Spleen (tissue), 11 donors: ENCODE data around the gene GFER. TPM values are rescaled to one million over a fixed set of nuclear protein-coding genes. Genes with fewer than 3 reads are reported as not detected.

Experiments
- DNase-seq: peaks from one replicate; pipeline ENCODE4 v3.0.0-alpha.2; 2020
- H3K27ac ChIP-seq, 8 donors: fragments of 200-600 bp; sonication (generic) in 7 of 8; 1 replicate in 4 of 8; 2 replicates in 4 of 8; pipeline versions ENCODE4 v1.5.0 to v1.8.0; 2016 to 2021; ENCODE audit warnings: inconsistent platforms in 4 of 8, mild to moderate bottlenecking in 4 of 8, moderate library complexity in 1 of 8
- H3K27me3 ChIP-seq, 7 donors: fragments of 200-600 bp; sonication (generic) in 6 of 7; replicated peaks in 1 of 7; 1 replicate in 4 of 7; 2 replicates in 3 of 7; pipeline versions ENCODE4 v1.5.0 to v1.8.0; 2016 to 2021; ENCODE audit warnings: inconsistent platforms in 3 of 7, mild to moderate bottlenecking in 1 of 7
- H3K36me3 ChIP-seq, 6 donors: fragments of 200-600 bp; sonication (generic) in 5 of 6; 1 replicate in 4 of 6; 2 replicates in 2 of 6; pipeline versions ENCODE4 v1.5.0 to v1.8.0; 2016 to 2021; ENCODE audit warnings: inconsistent platforms in 2 of 6
- H3K4me1 ChIP-seq, 6 donors: fragments of 200-600 bp; sonication (generic) in 5 of 6; 1 replicate in 3 of 6; 2 replicates in 3 of 6; pipeline versions ENCODE4 v1.5.0 to v1.8.0; 2016 to 2021; ENCODE audit warnings: inconsistent platforms in 3 of 6
- H3K4me3 ChIP-seq, 8 donors: fragments of 200-600 bp; sonication (generic) in 7 of 8; 1 replicate in 4 of 8; 2 replicates in 4 of 8; pipeline versions ENCODE4 v1.5.0 to v1.8.0; 2016 to 2021; ENCODE audit warnings: inconsistent platforms in 4 of 8, mild to moderate bottlenecking in 4 of 8, moderate library complexity in 2 of 8
- H3K9me3 ChIP-seq, 8 donors: fragments of 200-600 bp; sonication (generic) in 7 of 8; 1 replicate in 4 of 8; 2 replicates in 4 of 8; pipeline versions ENCODE4 v1.5.0 to v1.8.0; 2016 to 2021; ENCODE audit warnings: inconsistent platforms in 4 of 8
- POLR2A ChIP-seq, 3 donors: fragments of 450-650 bp; IDR thresholded peaks; one replicate each; pipeline ENCODE4 v1.5.1; 2017; ENCODE audit warnings: antibody characterized with exemption in 3 of 3, mild to moderate bottlenecking in 1 of 3
- POLR2AphosphoS5 ChIP-seq, 3 donors: sonication (generic); formaldehyde crosslinking; IDR thresholded peaks; one replicate each; pipeline ENCODE4 v1.5.1; 2017; ENCODE audit warnings: antibody characterized with exemption in 3 of 3
- WGBS, 5 donors: extraction: QIAGEN DNeasy Blood & Tissue Kit in 3 of 5; methylation state at CpG; one replicate each; pipeline versions ENCODE4 v1.1.5 to v1.1.7; 2013 to 2018; 5-methylcytosine and 5-hydroxymethylcytosine counted together
- intact Hi-C: fragments of 100-400 bp; cut with DNase I; formaldehyde crosslinking; loops from one replicate; pipeline ENCODE4 v1.15.0; 2023; ENCODE audit warnings: low total_unique reads
- polyA plus RNA-seq, 3 donors: library from polyadenylated mRNA; stranded (reverse); fragments of 200-250 nt; gene quantifications; one replicate each; pipeline ENCODE4 v1.2.1, GENCODE V29; 2013
- total RNA-seq, 7 donors: library from RNA; depleted of rRNA in 3 of 7; stranded (reverse); fragments of >200 nt in 3 of 7; fragmentation: NEBNext Ultra II Directional in 4 of 7; extraction: Animal tissue kit (Norgen Biotek cat#: 25700) in 4 of 7; gene quantifications; one replicate each; pipeline versions ENCODE4 v1.1.0 to v1.2.1, GENCODE V29; 2016 to 2021
- TF ChIP-seq, protein P1 (sequence below), 11 experiments: fragments of 200-600 bp in 7 of 11; fragments of 450-650 bp in 4 of 11; sonication (generic) in 4 of 11; IDR thresholded peaks in 8 of 11; conservative IDR thresholded peaks in 3 of 11; 1 replicate in 7 of 11; 2 replicates in 4 of 11; pipeline versions ENCODE4 v1.4.0 to v1.8.0; 2016 to 2021; ENCODE audit warnings: antibody characterized with exemption in 11 of 11, inconsistent platforms in 4 of 11, mild to moderate bottlenecking in 1 of 11
- donor health status: healthy with polysubstance abuse.
- donor health status: DM: no; HTN: no; CAD: no; lungs with moderate emphysema.
- donor health status: DM: no; HTN: no; CAD: no.
- donor health status: Bipolar disorder and iron deficiency.
- donor health status: healthy.
- donor health status: DM: no; HTN: no; CAD: no.
- donor health status: DM: yes; HTN: yes; CAD: no.

The GFER gene
- total and polyA plus RNA-seq, 10 donors: 9.6 to 36.0 (median 22.8) TPM

DNA sequence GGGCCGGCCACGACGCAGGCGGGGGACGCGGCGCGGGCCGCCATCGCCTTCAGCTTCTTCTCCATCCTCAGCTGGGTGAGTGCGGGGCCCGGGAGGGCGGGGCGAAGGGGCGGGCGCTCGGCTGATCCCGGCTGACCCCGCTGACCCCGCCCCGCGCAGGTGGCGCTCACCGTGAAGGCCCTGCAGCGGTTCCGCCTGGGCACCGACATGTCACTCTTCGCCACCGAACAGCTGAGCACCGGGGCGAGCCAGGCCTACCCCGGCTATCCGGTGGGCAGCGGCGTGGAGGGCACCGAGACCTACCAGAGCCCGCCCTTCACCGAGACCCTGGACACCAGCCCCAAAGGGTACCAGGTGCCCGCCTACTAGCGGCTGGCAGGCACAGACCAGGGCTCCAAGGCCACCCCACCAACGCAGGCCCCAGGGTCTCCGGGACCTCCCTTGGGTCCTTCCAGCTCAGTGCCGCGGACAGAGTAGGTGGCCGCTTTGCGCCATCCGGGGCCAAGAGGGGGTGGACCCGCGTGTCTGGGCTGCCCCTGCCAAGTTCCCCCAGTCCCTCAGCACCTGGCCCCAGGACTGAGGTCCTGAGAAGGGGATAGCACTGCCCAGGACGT is 8.8 kb downstream of the GFER start:
- Histone ChIP-seq H3K9me3 (peaks cover 0 to 5% (median 0%) of the 10 kb centered on the region in 8 donors), H3K4me1 (peaks cover 11 to 47% (median 30%) of the 10 kb centered on the region in 6 donors), H3K4me3 (peak overlapping the region in 3 of 8 donors; percentile 38 to 72 (median 43)), H3K36me3 (peaks cover 0 to 18% (median 12%) of the 10 kb centered on the region in 6 donors), H3K27ac (peak overlapping the region; percentile 27 to 93 (median 73)), H3K27me3 (peaks cover 0 to 39% (median 23%) of the 10 kb centered on the region in 7 donors)
- TF ChIP-seq POLR2A (IDR thresholded peaks at IDR 0.05): no peak
- no peak for DNase-seq
- intact Hi-C loops: no loop called here
- 47 to 100% (median 54%) methylated on average over 1 to 50 of the region's 50 CpGs for WGBS, 5 donors

DNA sequence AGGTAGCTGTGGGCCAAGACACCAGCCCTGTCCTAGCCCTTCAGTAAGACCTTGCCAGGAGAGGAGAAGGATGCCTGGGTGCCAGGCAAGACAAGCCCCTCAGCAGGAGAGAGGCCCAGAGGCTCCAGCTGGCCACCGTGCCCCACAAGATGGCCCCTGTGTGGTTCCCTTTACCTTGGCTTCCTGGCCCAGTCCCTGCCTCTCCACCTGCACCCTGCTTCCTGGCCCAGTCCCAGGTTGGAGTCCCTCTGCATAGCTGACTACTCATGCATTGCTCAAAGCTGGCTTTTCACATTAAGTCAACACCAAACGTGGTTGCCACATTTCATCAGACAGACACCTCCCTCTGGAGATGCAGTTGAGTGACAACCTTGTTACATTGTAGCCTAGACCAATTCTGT is 9.7 kb downstream of the GFER start:
- TF ChIP-seq POLR2AphosphoS5 (IDR thresholded peaks at IDR 0.05): no peak
- TF ChIP-seq POLR2A (IDR thresholded peaks at IDR 0.05): no peak
- TF ChIP-seq, protein P1, sequence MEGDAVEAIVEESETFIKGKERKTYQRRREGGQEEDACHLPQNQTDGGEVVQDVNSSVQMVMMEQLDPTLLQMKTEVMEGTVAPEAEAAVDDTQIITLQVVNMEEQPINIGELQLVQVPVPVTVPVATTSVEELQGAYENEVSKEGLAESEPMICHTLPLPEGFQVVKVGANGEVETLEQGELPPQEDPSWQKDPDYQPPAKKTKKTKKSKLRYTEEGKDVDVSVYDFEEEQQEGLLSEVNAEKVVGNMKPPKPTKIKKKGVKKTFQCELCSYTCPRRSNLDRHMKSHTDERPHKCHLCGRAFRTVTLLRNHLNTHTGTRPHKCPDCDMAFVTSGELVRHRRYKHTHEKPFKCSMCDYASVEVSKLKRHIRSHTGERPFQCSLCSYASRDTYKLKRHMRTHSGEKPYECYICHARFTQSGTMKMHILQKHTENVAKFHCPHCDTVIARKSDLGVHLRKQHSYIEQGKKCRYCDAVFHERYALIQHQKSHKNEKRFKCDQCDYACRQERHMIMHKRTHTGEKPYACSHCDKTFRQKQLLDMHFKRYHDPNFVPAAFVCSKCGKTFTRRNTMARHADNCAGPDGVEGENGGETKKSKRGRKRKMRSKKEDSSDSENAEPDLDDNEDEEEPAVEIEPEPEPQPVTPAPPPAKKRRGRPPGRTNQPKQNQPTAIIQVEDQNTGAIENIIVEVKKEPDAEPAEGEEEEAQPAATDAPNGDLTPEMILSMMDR (IDR thresholded peaks at IDR 0.05 in 8 of 11, conservative IDR thresholded peaks at IDR 0.05 in 3 of 11): no peak
- peak; percentile 78 for DNase-seq
- WGBS, 5 donors: 51 to 68% (median 56%) methylated on average over 2 of the region's 2 CpGs
- H3K4me3 ChIP-seq: no peak overlapping the region
- peaks cover 0 to 31% (median 22%) of the 10 kb centered on the region in 7 donors for H3K27me3 ChIP-seq
- H3K27ac ChIP-seq: peak overlapping the region in 3 of 8 donors; percentile 31 to 93 (median 87)
- intact Hi-C loops: no loop called here
- peaks cover 0 to 5% (median 0%) of the 10 kb centered on the region in 8 donors for H3K9me3 ChIP-seq
- peaks cover 0 to 27% (median 21%) of the 10 kb centered on the region in 6 donors for H3K36me3 ChIP-seq
- H3K4me1 ChIP-seq: peaks cover 11 to 45% (median 30%) of the 10 kb centered on the region in 6 donors

DNA sequence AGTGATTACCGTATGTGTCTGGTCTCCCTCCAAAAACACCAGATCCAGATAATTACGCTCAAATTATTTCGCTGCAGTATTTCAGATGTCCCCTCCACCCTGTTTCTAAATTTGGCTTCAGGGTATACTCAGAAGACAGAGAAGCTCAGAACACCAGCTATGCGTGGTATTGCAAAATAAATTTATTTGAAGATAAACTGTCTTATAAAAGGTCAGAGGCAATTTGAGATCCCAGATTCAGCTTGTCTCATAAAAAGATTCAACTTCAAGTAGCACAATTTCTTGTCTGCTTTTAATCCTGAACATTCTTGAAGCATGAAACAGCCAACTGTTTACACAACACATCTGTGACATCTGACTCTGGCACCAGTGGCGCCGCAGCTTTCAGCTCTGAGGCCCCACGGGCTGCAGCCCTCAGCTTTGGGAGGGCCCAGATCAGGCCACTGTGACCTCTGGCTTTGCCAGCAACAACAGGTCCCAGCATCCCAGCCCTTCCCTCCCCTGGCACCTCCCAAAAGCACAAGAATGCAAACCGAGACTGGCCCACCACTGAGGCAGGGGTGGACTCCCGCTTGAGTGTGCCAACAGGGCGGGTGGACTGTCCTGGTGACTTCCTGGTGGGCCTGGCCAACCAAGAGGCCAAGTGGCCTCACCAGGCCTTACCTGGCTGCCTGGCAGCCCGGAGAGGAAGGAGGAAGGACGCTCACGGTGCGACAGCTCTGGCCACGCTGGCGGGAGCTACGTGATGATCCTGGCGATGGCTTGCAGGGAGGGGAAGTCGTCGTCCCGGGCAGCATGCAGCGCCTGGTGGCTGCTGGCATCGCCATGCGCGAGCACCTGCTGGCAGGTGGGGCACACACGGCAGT is 13.7 kb downstream of the GFER start:
- Histone ChIP-seq H3K27ac (peak overlapping the region in 1 of 8 donors; percentile 20), H3K27me3 (no peaks in the 10 kb centered on the region), H3K9me3 (peaks cover 0 to under 1% (median 0%) of the 10 kb centered on the region in 8 donors), H3K4me1 (peaks cover 0 to 17% (median 5%) of the 10 kb centered on the region in 6 donors), H3K36me3 (peaks cover 0 to 67% (median 61%) of the 10 kb centered on the region in 6 donors), H3K4me3 (no peak overlapping the region)
- WGBS, 5 donors: 88 to 94% (median 89%) methylated on average over 21 to 26 of the region's 26 CpGs
- TF ChIP-seq POLR2AphosphoS5 (IDR thresholded peaks at IDR 0.05) (peak in 2 of 3 donors; percentile 4 to 42), POLR2A (IDR thresholded peaks at IDR 0.05) (no peak)
- TF ChIP-seq, protein P1 (IDR thresholded peaks at IDR 0.05 in 8 of 11, conservative IDR thresholded peaks at IDR 0.05 in 3 of 11): no peak
- intact Hi-C loops: no loop called here
- DNase-seq: peak; percentile 74

DNA sequence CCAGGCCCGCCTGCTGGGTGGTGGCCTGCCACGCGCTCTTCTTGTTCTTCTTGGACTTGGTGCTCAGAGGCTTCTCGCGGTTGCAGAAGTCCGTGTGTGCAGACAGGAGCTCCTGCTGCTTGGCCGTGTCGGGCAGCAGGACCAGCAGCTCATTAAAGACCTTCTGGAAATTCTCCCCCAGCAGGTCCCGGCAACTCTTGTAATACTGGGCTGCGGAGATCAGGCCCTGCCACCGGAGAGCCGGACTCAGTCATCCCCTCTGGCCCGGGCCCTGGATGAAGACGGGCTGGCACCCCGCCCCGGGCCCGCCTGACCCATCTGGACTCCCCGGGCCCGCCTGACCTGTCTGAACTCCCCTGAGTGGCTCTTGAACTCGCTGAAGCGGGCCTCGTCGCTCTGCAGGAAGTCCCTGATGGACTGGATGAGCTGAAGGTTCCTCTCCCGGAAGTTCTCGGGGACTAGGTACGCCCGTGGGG is 14.4 kb downstream of the GFER start:
- Histone ChIP-seq H3K9me3 (no peaks in the 10 kb centered on the region), H3K27ac (peak overlapping the region in 1 of 8 donors; percentile 20), H3K36me3 (peaks cover 5 to 74% (median 68%) of the 10 kb centered on the region in 6 donors), H3K4me3 (no peak overlapping the region), H3K4me1 (peaks cover 1 to 20% (median 3%) of the 10 kb centered on the region in 6 donors), H3K27me3 (no peaks in the 10 kb centered on the region)
- DNase-seq: no peak
- intact Hi-C loops: no loop called here
- 90 to 95% (median 91%) methylated on average over 15 to 27 of the region's 27 CpGs for WGBS, 5 donors
- TF ChIP-seq POLR2AphosphoS5 (IDR thresholded peaks at IDR 0.05) (no peak), POLR2A (IDR thresholded peaks at IDR 0.05) (no peak)
- TF ChIP-seq, protein P1 (IDR thresholded peaks at IDR 0.05 in 8 of 11, conservative IDR thresholded peaks at IDR 0.05 in 3 of 11): no peak
